Endothelial cell of umbilical vein (primary cell): ENCODE results near the gene FMNL1. TPM values are rescaled to one million over a fixed set of nuclear protein-coding genes. Genes with fewer than 3 reads are reported as not detected.

Source experiments
- BruUV-seq: library from RNA; stranded (reverse); fragments of 400-500 nt; replicated peaks from 2 replicates; lab custom pipeline; 2021; lab: Mats Ljungman, UMichigan
- CTCF ChIA-PET: fragments of 300-600, 350-600 bp; sonication (Branson Sonifier 250); formaldehyde crosslinking; loops from one replicate; lab custom pipeline; 2021; ENCODE audit warnings: antibody characterized with exemption, inconsistent platforms; lab: Charles Lee
- POLR2A ChIA-PET: fragments of 300-600, 350-600 bp; sonication (Branson Sonifier 250); formaldehyde crosslinking; loops from one replicate; lab custom pipeline; 2021; ENCODE audit warnings: antibody characterized with exemption, inconsistent platforms; lab: Charles Lee
- DNase-seq: peaks from one replicate; pipeline ENCODE4 v3.0.0-alpha.2; 2011; ENCODE audit warnings: low read depth, low spot score
- FAIRE-seq: peaks from 2 replicates; lab custom pipeline; 2011; peaks lifted over from hg19 to GRCh38; lab: Jason Lieb, UNC
- H2AFZ ChIP-seq: 2 replicates; pipeline ENCODE4 v1.6.0; 2012; ENCODE audit warnings: low read depth, low read length, control low read depth, inconsistent platforms
- H3K27ac ChIP-seq: 2 replicates; pipeline ENCODE4 v1.5.1; 2011; ENCODE audit warnings: low read depth, mild to moderate bottlenecking, control low read depth, low read length, moderate library complexity; ENCODE audit not compliant: insufficient read depth
- H3K27me3 ChIP-seq, 2 experiments: 2 replicates each; pipeline versions ENCODE4 v1.6.0 to v1.6.1; 2011; ENCODE audit warnings: low read length in 2 of 2, mixed read lengths in 1 of 2; ENCODE audit not compliant: control insufficient read depth in 2 of 2, insufficient read depth in 2 of 2
- H3K36me3 ChIP-seq, 2 experiments: 2 replicates in 1 of 2; 3 replicates in 1 of 2; pipeline ENCODE4 v1.5.1; 2011; ENCODE audit warnings: low read length in 2 of 2, mild to moderate bottlenecking in 1 of 2, moderate library complexity in 1 of 2; ENCODE audit not compliant: control insufficient read depth in 2 of 2, insufficient read depth in 2 of 2; ENCODE audit errors: extremely low read depth in 1 of 2
- H3K4me1 ChIP-seq: 3 replicates; pipeline ENCODE4 v1.5.1; 2011; ENCODE audit warnings: mild to moderate bottlenecking, low read length; ENCODE audit not compliant: control insufficient read depth, insufficient read depth; ENCODE audit errors: extremely low read depth
- H3K4me2 ChIP-seq: 2 replicates; pipeline ENCODE4 v1.6.1; 2011; ENCODE audit warnings: low read length, control low read depth, mixed read lengths; ENCODE audit not compliant: insufficient read depth
- H3K4me3 ChIP-seq, 3 experiments: fragments of 200-600 bp in 1 of 3; sonication (generic), shearing (Covaris generic) in 1 of 3; replicated peaks in 1 of 3; 2 replicates each; pipeline ENCODE4 v1.5.1; 2011 to 2016; ENCODE audit warnings: control low read depth in 3 of 3, low read length in 3 of 3, mild to moderate bottlenecking in 2 of 3, inconsistent platforms in 1 of 3, low read depth in 1 of 3, moderate library complexity in 1 of 3; ENCODE audit not compliant: insufficient read depth in 1 of 3
- H3K79me2 ChIP-seq: 2 replicates; pipeline ENCODE4 v1.6.0; 2012; ENCODE audit warnings: low read length, inconsistent platforms; ENCODE audit not compliant: control insufficient read depth, insufficient read depth
- H3K9ac ChIP-seq: replicated peaks from 2 replicates; pipeline ENCODE3; 2011; ENCODE audit warnings: low read length, control low read depth; ENCODE audit not compliant: insufficient read depth; ENCODE audit errors: extremely low read depth
- H3K9me1 ChIP-seq: replicated peaks from 3 replicates; pipeline ENCODE4 v1.6.0; 2011; ENCODE audit warnings: mild to moderate bottlenecking, low read length; ENCODE audit not compliant: control insufficient read depth, insufficient read depth; ENCODE audit errors: extremely low read depth
- H3K9me3 ChIP-seq: replicated peaks from 2 replicates; pipeline ENCODE4 v1.5.1; 2012; ENCODE audit warnings: low read length, inconsistent platforms; ENCODE audit not compliant: control insufficient read depth, insufficient read depth
- H4K20me1 ChIP-seq: replicated peaks from 2 replicates; pipeline ENCODE3; 2011; ENCODE audit warnings: mild to moderate bottlenecking, low read length; ENCODE audit not compliant: control insufficient read depth, insufficient read depth; ENCODE audit errors: extremely low read depth
- CTCF ChIP-seq, 2 donors: IDR thresholded peaks; 1 replicate in 1 of 2; 2 replicates in 1 of 2; pipeline ENCODE4 v1.5.1; 2011; ENCODE audit warnings: low read length in 2 of 2, mild to moderate bottlenecking in 2 of 2, moderate library complexity in 2 of 2, control low read depth in 1 of 2, inconsistent platforms in 1 of 2, low read depth in 1 of 2; ENCODE audit not compliant: insufficient read depth in 1 of 2; ENCODE audit errors: extremely low read depth in 1 of 2
- EZH2 ChIP-seq: IDR thresholded peaks from 2 replicates; pipeline ENCODE4 v1.6.1; 2012; ENCODE audit warnings: borderline replicate concordance, low read depth, mild to moderate bottlenecking, moderate library complexity, low read length, inconsistent platforms; ENCODE audit not compliant: severe bottlenecking
- FOS ChIP-seq: IDR thresholded peaks from 2 replicates; pipeline ENCODE4 v1.6.1; 2011; ENCODE audit warnings: mild to moderate bottlenecking, low read length, moderate library complexity, borderline replicate concordance; ENCODE audit not compliant: insufficient read depth
- GATA2 ChIP-seq: IDR thresholded peaks from 2 replicates; pipeline ENCODE4 v1.7.0; 2011; ENCODE audit warnings: low read depth, mild to moderate bottlenecking, moderate library complexity, mixed read lengths, low read length; ENCODE audit not compliant: insufficient read length, insufficient read depth
- JUN ChIP-seq: IDR thresholded peaks from 2 replicates; pipeline ENCODE4 v1.6.1; 2011; ENCODE audit warnings: borderline replicate concordance, low read depth; ENCODE audit not compliant: insufficient read length, insufficient read depth
- MYC ChIP-seq: IDR thresholded peaks from one replicate; pipeline ENCODE4 v1.6.1; 2011; ENCODE audit warnings: mild to moderate bottlenecking, low read depth, low read length
- POLR2A ChIP-seq: IDR thresholded peaks from 2 replicates; pipeline ENCODE4 v1.6.1; 2012; ENCODE audit warnings: low read depth, mild to moderate bottlenecking, control low read depth, low read length
- POLR2AphosphoS5 ChIP-seq: IDR thresholded peaks from 2 replicates; pipeline ENCODE4 v1.6.1; 2012; ENCODE audit warnings: low read depth, mild to moderate bottlenecking, control low read depth, low read length, moderate library complexity; ENCODE audit not compliant: insufficient read depth
- dilution Hi-C: fragments of 300-500 bp; cut with MboI; formaldehyde crosslinking; loops from one replicate; pipeline ENCODE4 v1.15.0; 2019; ENCODE audit warnings: low sequenced_read_pairs; ENCODE audit not compliant: extremely low pct_ligation_motif_present
- intact Hi-C: fragments of 100-400 bp; cut with micrococcal nuclease; formaldehyde crosslinking; loops from one replicate; pipeline ENCODE4 v1.10.0; 2022
- polyA plus RNA-seq, 4 experiments: library from polyadenylated mRNA; depleted of rRNA in 3 of 4; stranded (reverse) in 3 of 4; unstranded in 1 of 4; fragments of >200 nt; gene quantifications; 2 replicates each; pipeline versions ENCODE4 v1.2.1 to v1.2.3, GENCODE V29; 2011 to 2012; ENCODE audit warnings: missing spikeins in 1 of 4
- total RNA-seq: library from RNA; stranded (reverse); gene quantifications from 2 replicates; pipeline ENCODE4 v1.2.3, GENCODE V29; 2021
- TF ChIP-seq, protein P1 (sequence below): IDR thresholded peaks from 2 replicates; pipeline ENCODE4 v1.6.1; 2011; ENCODE audit not compliant: insufficient read depth, insufficient read length

Gene FMNL1
- total and polyA plus RNA-seq, 2 donors (not counting 3 experiments of a cell fraction or from before 2014, with no cell fraction given) = 0.95 to 1.6 TPM

- BruUV-seq = no TSS peak
- Histone ChIP-seq H3K9ac (no peak overlapping the region), H3K4me1 (peaks cover 8% of the 10 kb centered on the region), H3K79me2 (no peaks in the 10 kb centered on the region), H3K36me3 (no peaks in the 10 kb centered on the region), H3K4me2 (no peak overlapping the region), H2AFZ (no peak overlapping the region), H3K27ac (no peak overlapping the region), H3K9me1 (no peaks in the 10 kb centered on the region), H3K9me3 (no peaks in the 10 kb centered on the region), H3K4me3 (no peak overlapping the region), H3K27me3 (peaks cover 12 to 14% of the 10 kb centered on the region in 2 experiments), H4K20me1 (no peaks in the 10 kb centered on the region)
- TF ChIP-seq, protein P1, sequence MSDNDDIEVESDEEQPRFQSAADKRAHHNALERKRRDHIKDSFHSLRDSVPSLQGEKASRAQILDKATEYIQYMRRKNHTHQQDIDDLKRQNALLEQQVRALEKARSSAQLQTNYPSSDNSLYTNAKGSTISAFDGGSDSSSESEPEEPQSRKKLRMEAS = no peak
- CTCF ChIA-PET = interaction anchor here (0.8 to 2.5 kb wide), 6 partner anchors 10 to 127 kb away, joined by 3 to 10 read pairs (median 4); partner anchors contain the start of gene ACBD4
- intact Hi-C loops (no loop called here), dilution Hi-C loops (no loop called here)
- no peak for FAIRE-seq
- no peak for DNase-seq
- POLR2A ChIA-PET = no interaction called here
These were observed 23.3 kb downstream of the FMNL1 start for GRCh38 chr17:45244725-45245656.

GRCh38 chr17:45246338-45246737 lies 24.7 kb downstream of the FMNL1 start:
- no peak for TF ChIP-seq POLR2AphosphoS5
- no peak for TF ChIP-seq CTCF (IDR thresholded peaks at IDR 0.05; ENCODE audit: extremely low read depth in 1 of 2, insufficient read depth in 1 of 2, low read depth in 1 of 2, low read length in 2 of 2)
- no peak for TF ChIP-seq JUN
- TF ChIP-seq GATA2 = no peak
- no peak for TF ChIP-seq POLR2A
- no peak for TF ChIP-seq EZH2
- TF ChIP-seq, protein P1 = no peak
- no peak for TF ChIP-seq FOS
- TF ChIP-seq MYC = no peak
- Histone ChIP-seq H3K79me2 (no peaks in the 10 kb centered on the region), H2AFZ (no peak overlapping the region), H3K27me3 (peaks cover 2 to 3% of the 10 kb centered on the region in 2 experiments), H3K36me3 (no peaks in the 10 kb centered on the region), H3K27ac (no peak overlapping the region), H3K9me3 (no peaks in the 10 kb centered on the region), H3K4me2 (no peak overlapping the region), H3K4me3 (no peak overlapping the region), H4K20me1 (no peaks in the 10 kb centered on the region), H3K9me1 (no peaks in the 10 kb centered on the region), H3K4me1 (peaks cover 8% of the 10 kb centered on the region), H3K9ac (no peak overlapping the region)
- no TSS peak for BruUV-seq
- ChIA-PET POLR2A (no interaction called here), CTCF (interaction anchor here (0.5 to 2.5 kb wide), 8 partner anchors 9 to 111 kb away, joined by 3 to 10 read pairs (median 4); partner anchors contain the start of genes ACBD4, MAP3K14 and SPATA32)
- FAIRE-seq = no peak
- no peak for DNase-seq
- dilution Hi-C loops = no loop called here
- intact Hi-C loops = no loop called here
